Caki2 (cell line): ENCODE measurements around the gene ANXA2R. TPM values are rescaled to one million over a fixed set of nuclear protein-coding genes. Genes with fewer than 3 reads are reported as not detected.
"Not testable (repeated sequence)": the region's sequence is repeated elsewhere in the genome, so short reads cannot be mapped to it uniquely, and the experiment has no call there.

Experiments used
- DNase-seq: peaks from one replicate; pipeline ENCODE4 v3.0.0-alpha.2; 2015; ENCODE audit warnings: low read depth
- in situ Hi-C: cut with HindIII; loops from 2 replicates; pipeline ENCODE4 v1.10.0; 2016; ENCODE audit warnings: low sequenced_read_pairs, low pct_unique_long_range_greater_than_20kb, mixed read lengths
- total RNA-seq: library from RNA; depleted of rRNA; stranded (reverse); fragments of >200 nt; shearing (Covaris generic); gene quantifications from 2 replicates; pipeline ENCODE4 v1.2.3, GENCODE V29; 2014; ENCODE audit warnings: low replicate concordance

The ANXA2R gene
- total RNA-seq, 1 experiment from 2014 or later: not detected

DNA sequence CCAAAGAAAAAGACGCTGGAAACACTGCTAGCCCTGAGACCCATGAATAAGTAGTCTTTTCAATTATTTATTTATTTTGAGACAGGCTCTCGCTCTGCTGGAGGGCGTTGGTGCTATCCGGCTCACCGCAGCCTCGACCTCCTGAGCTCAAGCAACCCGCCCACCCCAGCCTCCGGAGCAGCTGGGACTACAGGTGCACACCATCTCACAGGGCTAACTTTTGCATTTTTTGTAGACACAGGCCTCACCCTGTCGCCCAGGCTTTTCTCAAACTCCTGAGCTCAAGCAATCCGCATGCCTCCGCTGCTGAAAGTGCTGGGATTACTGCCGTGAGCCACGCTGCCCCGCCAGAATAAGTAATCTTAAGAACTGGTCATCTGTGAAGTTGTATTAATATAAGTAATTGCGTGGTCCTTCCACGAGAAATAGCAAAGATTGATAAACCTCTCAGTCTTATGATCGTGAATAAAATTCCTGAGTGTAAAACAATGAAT lies 1.6 kb downstream of the ANXA2R start:
- in situ Hi-C loops: no loop called here
- DNase-seq: no peak

GRCh38 chr5:43037636-43038495 lies 2.3 kb downstream of the ANXA2R start:
- in situ Hi-C loops: no loop called here
- DNase-seq: no peak

DNA sequence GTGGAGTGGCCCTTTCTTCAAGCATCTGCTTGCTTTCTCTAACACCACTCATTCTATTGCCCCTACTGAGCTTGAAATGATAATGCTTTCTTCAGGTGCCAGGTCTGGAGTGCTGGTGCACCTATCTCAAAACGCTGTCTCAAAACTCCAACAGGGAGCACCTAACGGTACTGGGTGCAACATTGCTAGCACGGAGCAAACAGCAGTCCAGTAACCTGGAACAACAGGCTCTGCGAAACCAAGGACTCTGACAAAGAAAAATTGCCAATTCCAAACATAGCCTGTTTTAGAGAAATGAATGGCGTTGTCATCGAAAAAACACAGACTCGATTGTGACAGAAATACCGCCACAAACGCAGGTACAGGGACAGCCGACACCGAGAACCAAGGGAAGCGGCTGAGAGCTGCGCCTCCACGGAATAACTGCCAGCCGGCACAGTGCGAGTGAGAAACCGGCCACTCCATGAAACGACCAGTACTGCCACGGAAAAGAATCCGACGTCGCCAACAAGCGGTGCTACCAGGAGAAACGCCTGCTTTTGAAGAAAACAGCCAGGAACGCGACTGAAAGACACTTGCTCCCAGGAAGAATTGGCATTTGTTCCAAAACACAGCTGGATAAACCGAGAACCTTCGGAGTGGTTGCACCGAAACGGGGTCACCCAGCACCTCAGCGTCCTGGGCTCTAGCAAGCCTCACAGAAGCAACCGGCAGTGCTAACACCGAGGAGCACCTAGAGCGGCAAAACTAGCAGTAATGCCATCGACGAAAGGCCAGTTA lies 3.1 kb downstream of the ANXA2R start:
- in situ Hi-C loops: no loop called here
- no peak for DNase-seq

DNA sequence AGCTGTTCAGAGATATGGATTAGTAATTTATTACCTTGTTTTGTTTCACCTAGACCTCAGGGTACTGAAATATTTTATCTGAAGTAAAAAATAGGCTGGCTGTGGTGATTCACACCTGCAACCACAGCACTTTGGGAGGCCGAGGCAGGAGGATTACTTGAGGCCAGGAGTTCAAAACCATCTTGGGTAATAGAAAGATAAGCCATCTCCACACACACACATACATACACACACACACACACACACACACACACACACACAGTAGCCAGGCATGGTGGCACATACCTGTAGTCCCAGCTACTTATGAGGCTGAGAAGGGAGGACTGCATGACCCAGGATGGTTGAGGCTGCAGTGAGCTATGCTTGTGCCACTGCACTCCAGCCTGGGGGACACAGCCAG lies 3.7 kb downstream of the ANXA2R start:
- no peak for DNase-seq
- in situ Hi-C loops: no loop called here

DNA sequence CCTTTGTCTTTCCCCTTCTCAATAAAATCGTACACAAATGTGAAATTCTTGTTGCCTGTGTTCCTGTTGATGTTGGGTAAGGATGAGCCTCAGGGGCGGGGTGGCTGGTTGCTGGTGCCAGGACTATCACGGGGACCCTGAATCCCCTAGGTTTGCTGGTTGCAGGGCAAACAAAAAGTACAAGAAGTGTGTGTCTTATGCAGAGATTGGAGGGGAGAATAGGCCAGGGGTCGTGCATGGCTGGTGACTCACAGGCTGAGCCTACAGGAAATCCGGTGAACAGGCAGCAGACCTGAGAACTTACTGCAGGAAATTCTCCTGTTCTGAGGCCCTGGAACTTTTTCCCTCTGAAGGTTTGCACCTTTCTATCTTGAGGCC lies 5.5 kb downstream of the ANXA2R start:
- in situ Hi-C loops: no loop called here
- no peak for DNase-seq

- in situ Hi-C loops: no loop called here
- DNase-seq: peak; percentile 50
Observed at GRCh38 chr5:43033841-43034590, 6.1 kb downstream of the ANXA2R start.

DNA sequence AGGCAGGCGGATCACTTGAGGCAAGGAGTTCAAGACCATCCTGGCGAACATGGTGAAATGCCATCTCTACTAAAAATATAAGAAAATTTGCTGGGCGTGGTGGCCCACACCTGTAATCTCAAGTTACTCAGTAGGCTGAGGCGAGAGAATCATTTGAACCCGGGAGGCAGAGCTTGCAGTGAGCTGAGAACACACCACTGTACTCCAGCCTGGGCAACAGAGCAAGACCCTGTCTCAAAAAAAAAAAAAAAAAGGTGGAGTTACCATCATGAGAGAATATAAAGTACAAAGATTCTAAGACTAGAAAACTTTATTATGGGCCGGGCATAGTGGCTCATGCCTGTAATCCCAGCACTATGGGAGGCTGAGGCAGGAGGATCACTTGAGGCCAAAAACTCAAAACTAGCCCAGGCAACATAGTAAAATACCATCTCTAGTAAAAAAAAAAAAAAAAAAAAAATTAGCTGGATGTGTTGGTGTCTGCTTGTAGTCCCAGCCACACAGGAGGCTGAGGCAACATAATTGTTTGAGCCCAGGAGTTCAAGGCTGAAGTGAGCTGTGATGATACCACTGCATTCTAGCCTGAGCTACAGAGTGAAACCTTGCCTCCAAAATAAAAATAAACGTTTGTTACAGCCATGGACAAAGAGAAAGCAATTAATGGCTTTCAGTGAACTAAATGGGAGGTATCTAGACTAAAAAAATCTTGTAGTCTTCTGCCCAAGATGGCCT lies 12.9 kb downstream of the ANXA2R start:
- in situ Hi-C loops: no loop called here
- DNase-seq: no peak

DNA sequence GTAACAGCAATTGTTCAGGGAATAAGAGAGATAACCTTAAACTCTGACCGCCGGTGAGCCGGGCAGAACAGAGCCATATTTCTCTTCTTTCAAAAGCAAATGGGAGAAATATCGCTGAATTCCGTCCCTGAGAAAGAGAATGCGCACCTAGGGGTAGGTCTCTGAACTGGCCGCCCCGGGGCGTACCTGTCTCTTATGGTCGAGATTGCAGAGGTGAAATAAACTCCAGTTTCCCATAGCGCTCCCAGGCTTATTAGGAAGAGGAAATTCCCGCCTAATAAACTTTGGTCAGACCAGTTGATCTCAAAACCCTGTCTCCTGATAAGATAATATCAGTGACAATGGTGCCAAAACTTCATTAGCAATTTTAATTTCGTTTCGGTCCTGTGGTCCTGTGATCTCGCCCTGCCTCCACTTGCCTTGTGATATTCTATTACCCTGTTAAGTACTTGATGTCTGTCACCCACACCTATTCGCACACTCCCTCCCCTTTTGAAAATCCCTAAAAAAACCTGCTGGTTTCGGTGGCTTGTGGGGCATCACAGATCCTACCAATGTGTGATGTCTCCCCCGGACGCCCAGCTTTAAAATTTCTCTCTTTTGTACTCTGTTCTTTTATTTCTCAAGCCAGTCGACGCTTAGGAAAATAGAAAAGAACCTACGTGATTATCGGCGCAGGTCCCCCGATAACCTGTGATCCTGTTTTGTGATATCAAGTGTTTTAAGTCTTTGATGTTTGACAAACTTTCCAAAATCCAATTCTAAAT lies 14.8 kb downstream of the ANXA2R start:
- DNase-seq, in situ Hi-C loops: not testable (repeated sequence)

DNA sequence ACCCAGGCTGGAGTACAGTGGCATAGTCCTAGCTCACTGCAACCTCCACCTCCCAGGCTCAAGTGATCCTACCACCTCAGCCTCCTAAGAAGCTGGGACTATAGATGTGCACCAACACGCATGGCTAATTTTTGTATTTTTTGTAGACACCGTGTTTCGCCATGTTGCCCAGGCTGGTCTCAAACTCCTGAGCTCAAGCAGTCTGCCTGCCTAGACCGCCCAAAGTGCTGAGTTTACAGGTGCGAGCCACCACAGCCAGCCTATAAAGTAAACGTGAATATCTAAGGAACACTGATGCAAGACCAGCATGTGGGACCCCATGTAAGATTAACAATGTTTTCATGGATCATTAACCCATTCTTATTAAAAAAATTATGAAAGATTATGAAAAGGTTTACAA lies 15.9 kb downstream of the ANXA2R start:
- in situ Hi-C loops: no loop called here
- no peak for DNase-seq

DNA sequence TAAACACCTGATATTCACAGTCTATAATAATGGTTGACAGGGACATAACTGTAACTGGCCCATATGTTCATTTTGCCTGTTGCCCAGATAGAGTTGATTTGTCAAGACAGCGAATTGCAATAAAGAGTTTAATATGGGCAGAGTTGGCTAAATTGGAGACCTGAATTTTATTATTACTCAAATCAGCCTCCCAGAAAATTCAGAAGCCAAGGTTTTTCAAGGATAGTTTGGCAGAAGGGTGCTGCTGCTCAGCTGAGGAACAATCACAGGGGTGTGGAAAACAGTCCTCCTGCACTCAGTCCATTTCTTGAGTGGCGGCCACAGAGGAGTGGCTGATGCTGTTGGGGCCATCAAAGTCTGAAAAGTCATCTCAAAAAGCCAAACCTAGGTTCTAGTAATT lies 19.0 kb downstream of the ANXA2R start:
- in situ Hi-C loops: no loop called here
- DNase-seq: no peak

- in situ Hi-C loops: no loop called here
- DNase-seq: no peak
Observed at GRCh38 chr5:43020399-43020746, 19.7 kb downstream of the ANXA2R start.

- in situ Hi-C loops: no loop called here
- DNase-seq: peak; percentile 68
Observed at GRCh38 chr5:43019614-43020398, 20.3 kb downstream of the ANXA2R start.

- in situ Hi-C loops: no loop called here
Observed at GRCh38 chr5:43019291-43019613, 20.9 kb downstream of the ANXA2R start.

DNA sequence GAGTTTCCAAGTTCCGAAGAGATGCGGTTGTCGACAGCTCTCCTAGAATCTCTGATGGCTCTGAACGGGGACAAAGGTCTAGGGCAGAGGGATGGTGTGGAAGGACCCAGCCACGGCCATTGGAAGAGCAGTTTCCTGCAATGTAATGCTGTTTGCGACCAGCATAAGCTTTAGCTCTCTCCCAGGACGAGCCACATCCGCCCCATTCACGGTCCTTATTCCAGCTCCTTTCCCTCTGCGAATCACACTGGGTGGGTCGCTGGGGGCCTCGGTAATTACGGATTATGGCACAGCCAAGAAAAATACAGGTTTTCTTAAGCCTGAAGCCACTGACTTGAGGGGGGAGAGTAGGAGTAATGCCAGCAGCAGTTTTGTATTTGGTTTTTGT lies 22.7 kb downstream of the ANXA2R start:
- in situ Hi-C loops: no loop called here
- no peak for DNase-seq

More at GRCh38 chr5:43019291-43019613, 20.9 kb downstream of the ANXA2R start:
- no peak for DNase-seq

- no peak for DNase-seq
- in situ Hi-C loops: no loop called here
Observed at GRCh38 chr5:43016217-43016779, 23.8 kb downstream of the ANXA2R start.

DNA sequence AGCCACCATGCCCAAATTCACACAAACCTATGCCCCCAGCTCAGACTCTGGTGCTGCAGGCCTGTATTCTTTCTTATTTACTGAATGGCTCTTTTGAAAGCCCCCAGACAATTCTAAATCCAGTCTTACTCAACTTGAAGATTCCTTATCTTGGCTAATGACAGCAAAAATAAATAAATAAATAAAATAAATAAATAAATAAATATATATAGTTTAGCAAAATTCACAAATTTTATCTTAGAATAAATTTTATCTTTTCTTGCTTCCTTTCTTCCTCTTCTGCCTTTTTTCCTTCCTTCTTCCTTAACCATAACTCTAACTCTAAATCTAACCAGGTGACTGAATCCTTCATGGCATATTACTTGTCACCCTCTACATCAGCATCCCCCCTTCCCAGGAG lies 25.6 kb downstream of the ANXA2R start:
- DNase-seq: no peak
- in situ Hi-C loops: no loop called here

DNA sequence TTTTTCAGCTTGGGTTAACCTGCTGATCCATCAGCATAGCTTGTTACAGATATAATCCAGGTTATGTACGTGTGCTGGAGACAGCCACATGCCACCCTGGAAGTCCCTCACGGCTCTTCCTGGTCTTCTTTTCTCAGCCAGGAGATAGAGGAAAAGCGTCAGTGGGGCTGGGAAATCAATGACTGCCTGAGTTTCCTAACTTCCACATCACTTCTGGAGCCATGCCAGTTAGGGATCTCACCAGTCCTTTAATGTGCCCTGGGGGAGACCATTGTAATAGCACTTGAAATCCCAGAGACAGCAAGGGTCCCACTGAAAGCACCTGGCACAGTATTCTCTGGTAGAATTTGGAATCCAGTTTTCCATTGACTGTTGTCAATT lies 29.2 kb downstream of the ANXA2R start:
- in situ Hi-C loops: no loop called here

More for the DNA sequence above, 29.2 kb downstream of the ANXA2R start:
- no peak for DNase-seq
